HEK293 (cell line): ENCODE measurements around the gene NHLRC1.
"Not testable (repeated sequence)": the region's sequence is repeated elsewhere in the genome, so short reads cannot be mapped to it uniquely, and the experiment has no call there.

ENCODE experiments used
- CTCF ChIA-PET: fragments of 350-600 bp; formaldehyde crosslinking; extraction: SDS; loops from one replicate; lab custom pipeline; 2021; ENCODE audit warnings: antibody characterized with exemption; lab: Yijun Ruan, JAX
- POLR2A ChIA-PET: fragments of 300-600 bp; formaldehyde crosslinking; extraction: SDS; loops from one replicate; lab custom pipeline; 2020; ENCODE audit warnings: antibody characterized with exemption, inconsistent platforms; lab: Yijun Ruan, JAX
- H3K27ac ChIP-seq: fragments of 200-500 bp; sonication (Bioruptor generic); 2 replicates; pipeline ENCODE4 v1.5.1; 2014; ENCODE audit warnings: low read depth, low read length, control low read depth, inconsistent platforms; ENCODE audit errors: extremely low read depth
- H3K36me3 ChIP-seq, 2 experiments: fragments of 200-500 bp in 1 of 2; sonication (Bioruptor generic) in 1 of 2; 1 replicate in 1 of 2; 2 replicates in 1 of 2; pipeline ENCODE4 v1.5.1; 2014 to 2017; ENCODE audit warnings: inconsistent platforms in 2 of 2, low read length in 2 of 2; ENCODE audit not compliant: control insufficient read depth in 2 of 2, insufficient read depth in 1 of 2
- H3K4me1 ChIP-seq: fragments of 200-500 bp; sonication (Bioruptor generic); 2 replicates; pipeline ENCODE4 v1.5.1; 2014; ENCODE audit warnings: mild to moderate bottlenecking, low read length, inconsistent platforms; ENCODE audit not compliant: control insufficient read depth, insufficient read depth
- H3K4me3 ChIP-seq: 2 replicates; pipeline ENCODE4 v1.5.1; 2011; ENCODE audit warnings: low read depth, mild to moderate bottlenecking, control low read depth, low read length, moderate library complexity
- H3K9me3 ChIP-seq: fragments of 200-500 bp; sonication (Bioruptor generic); 2 replicates; pipeline ENCODE4 v1.5.1; 2014; ENCODE audit warnings: low read depth, low read length, inconsistent platforms; ENCODE audit not compliant: control insufficient read depth, insufficient read depth
- GLI2 ChIP-seq: fragments of 450-650 bp; formaldehyde crosslinking; IDR thresholded peaks from 2 replicates; pipeline ENCODE4; 2017; ENCODE audit warnings: missing biosample characterization, missing genetic modification characterization, low read depth, borderline replicate concordance
- YY2 ChIP-seq: fragments of 450-650 bp; formaldehyde crosslinking; IDR thresholded peaks from 2 replicates; pipeline ENCODE4 v1.5.1; 2016; ENCODE audit warnings: missing biosample characterization, missing genetic modification characterization
- ZBTB11 ChIP-seq: fragments of 450-650 bp; formaldehyde crosslinking; conservative IDR thresholded peaks from 2 replicates; pipeline ENCODE4 v1.5.1; 2016; ENCODE audit warnings: low read depth, missing biosample characterization, missing genetic modification characterization
- ZBTB21 ChIP-seq: fragments of 450-650 bp; formaldehyde crosslinking; IDR thresholded peaks from 2 replicates; pipeline ENCODE4 v1.5.1; 2017; ENCODE audit warnings: missing biosample characterization, missing genetic modification characterization
- ZBTB8A ChIP-seq: fragments of 450-650 bp; formaldehyde crosslinking; IDR thresholded peaks from 2 replicates; pipeline ENCODE4 v1.5.1; 2016; ENCODE audit warnings: missing biosample characterization, missing genetic modification characterization
- ZNF138 ChIP-seq: fragments of 450-650 bp; formaldehyde crosslinking; IDR thresholded peaks from 2 replicates; pipeline ENCODE4 v1.5.1; 2016; ENCODE audit warnings: missing biosample characterization, missing genetic modification characterization, borderline replicate concordance
- ZNF140 ChIP-seq: fragments of 450-650 bp; formaldehyde crosslinking; IDR thresholded peaks from 2 replicates; pipeline ENCODE4 v1.5.1; 2016; ENCODE audit warnings: missing biosample characterization, missing genetic modification characterization
- ZNF16 ChIP-seq: fragments of 450-650 bp; formaldehyde crosslinking; IDR thresholded peaks from 2 replicates; pipeline ENCODE4 v1.5.1; 2016; ENCODE audit warnings: low read depth, missing biosample characterization, missing genetic modification characterization
- ZNF202 ChIP-seq: fragments of 450-650 bp; formaldehyde crosslinking; IDR thresholded peaks from 2 replicates; pipeline ENCODE4 v1.5.1; 2016; ENCODE audit warnings: missing biosample characterization, missing genetic modification characterization, borderline replicate concordance
- ZNF292 ChIP-seq: fragments of 450-650 bp; formaldehyde crosslinking; IDR thresholded peaks from 2 replicates; pipeline ENCODE4 v1.5.1; 2016; ENCODE audit warnings: low read depth, missing biosample characterization, missing genetic modification characterization, borderline replicate concordance
- ZNF341 ChIP-seq: fragments of 450-650 bp; formaldehyde crosslinking; IDR thresholded peaks from 2 replicates; pipeline ENCODE4; 2016; ENCODE audit warnings: low read depth, missing biosample characterization, missing genetic modification characterization
- ZNF394 ChIP-seq: fragments of 450-650 bp; formaldehyde crosslinking; IDR thresholded peaks from 2 replicates; pipeline ENCODE4 v1.5.1; 2016; ENCODE audit warnings: missing biosample characterization, missing genetic modification characterization, mild to moderate bottlenecking, moderate library complexity, borderline replicate concordance
- ZNF426 ChIP-seq: fragments of 450-650 bp; formaldehyde crosslinking; IDR thresholded peaks from 2 replicates; pipeline ENCODE4 v1.5.1; 2017; ENCODE audit warnings: missing biosample characterization, missing genetic modification characterization, mild to moderate bottlenecking, inconsistent platforms, moderate library complexity
- ZNF433 ChIP-seq: fragments of 450-650 bp; formaldehyde crosslinking; IDR thresholded peaks from 2 replicates; pipeline ENCODE4 v1.5.1; 2016; ENCODE audit warnings: missing biosample characterization, missing genetic modification characterization, low read depth
- ZNF518A ChIP-seq: fragments of 450-650 bp; formaldehyde crosslinking; conservative IDR thresholded peaks from 2 replicates; pipeline ENCODE4 v1.5.1; 2016; ENCODE audit warnings: low read depth, missing biosample characterization, missing genetic modification characterization
- ZNF558 ChIP-seq: fragments of 450-650 bp; formaldehyde crosslinking; IDR thresholded peaks from 2 replicates; pipeline ENCODE4 v1.5.1; 2016; ENCODE audit warnings: missing biosample characterization, missing genetic modification characterization
- ZNF580 ChIP-seq: fragments of 450-650 bp; formaldehyde crosslinking; IDR thresholded peaks from 2 replicates; pipeline ENCODE4 v1.5.1; 2016; ENCODE audit warnings: missing biosample characterization, missing genetic modification characterization
- ZNF623 ChIP-seq: fragments of 450-650 bp; formaldehyde crosslinking; IDR thresholded peaks from 2 replicates; pipeline ENCODE4 v1.5.1; 2016; ENCODE audit warnings: missing biosample characterization, missing genetic modification characterization
- ZNF629 ChIP-seq: fragments of 450-650 bp; formaldehyde crosslinking; IDR thresholded peaks from 2 replicates; pipeline ENCODE4 v1.5.1; 2017; ENCODE audit warnings: missing biosample characterization, missing genetic modification characterization
- ZNF639 ChIP-seq: fragments of 450-650 bp; formaldehyde crosslinking; IDR thresholded peaks from 2 replicates; pipeline ENCODE4 v1.5.1; 2016; ENCODE audit warnings: missing biosample characterization, missing genetic modification characterization
- ZNF654 ChIP-seq: fragments of 450-650 bp; formaldehyde crosslinking; IDR thresholded peaks from 2 replicates; pipeline ENCODE4 v1.5.1; 2016; ENCODE audit warnings: low read depth, missing biosample characterization, missing genetic modification characterization
- ZNF664 ChIP-seq: fragments of 450-650 bp; formaldehyde crosslinking; IDR thresholded peaks from 2 replicates; pipeline ENCODE4 v1.5.1; 2016; ENCODE audit warnings: missing biosample characterization, missing genetic modification characterization

The NHLRC1 gene

GRCh38 chr6:18151801-18152200 lies 29.3 kb upstream of the NHLRC1 start (continued):
- TF ChIP-seq ZBTB11 (tag by site-specific recombination) (no peak), ZNF202 (tag by site-specific recombination) (no peak), YY2 (no peak)
- TF ChIP-seq, all 188 proteins: peak for 0

- H3K27ac ChIP-seq, H3K4me1 ChIP-seq, H3K36me3 ChIP-seq, H3K9me3 ChIP-seq, H3K4me3 ChIP-seq, POLR2A ChIA-PET: not testable (repeated sequence)
- CTCF ChIA-PET = interaction anchor here (2.0 kb wide), 1 partner anchor 29 kb away, joined by 5 read pairs; the partner anchor contains the start of gene NHLRC1
- TF ChIP-seq ZNF292 (tag by site-specific recombination) = peak; percentile 77; the same call in 1 of the 2 replicates
- TF ChIP-seq ZNF341 (tag by site-specific recombination) = 0 out of 2 replicates have a peak, but pooled peaks have one; percentile 26
- TF ChIP-seq ZNF664 (tag by site-specific recombination) = peak; percentile 83
- TF ChIP-seq ZNF639 (tag by site-specific recombination) = 0 out of 2 replicates have a peak, but pooled peaks have one; percentile 43
- TF ChIP-seq ZBTB21 (tag by site-specific recombination) = peak; percentile 65; the same call in 1 of the 2 replicates
- TF ChIP-seq ZNF629 (tag by site-specific recombination) = peak; percentile 43; the same call in 1 of the 2 replicates
- TF ChIP-seq ZBTB8A = peak; percentile 78
- TF ChIP-seq ZNF426 (tag by site-specific recombination) = peak; percentile 96
- TF ChIP-seq ZNF433 (tag by site-specific recombination) = peak; percentile 71
- peak; percentile 81 for TF ChIP-seq ZNF558 (tag by site-specific recombination)
- 0 out of 2 replicates have a peak, but pooled peaks have one; percentile 36 for TF ChIP-seq ZNF16 (tag by site-specific recombination)
- TF ChIP-seq GLI2 (tag by site-specific recombination) = peak; percentile 74; the same call in 1 of the 2 replicates
- peak; percentile 94; the same call in 1 of the 2 replicates for TF ChIP-seq ZNF394 (tag by site-specific recombination)
- TF ChIP-seq ZNF654 (tag by site-specific recombination) = peak; percentile 38
- 0 out of 2 replicates have a peak, but pooled peaks have one; percentile 33 for TF ChIP-seq ZNF138 (tag by site-specific recombination)
- TF ChIP-seq ZNF518A (tag by site-specific recombination) = peak; percentile 90
- TF ChIP-seq ZNF580 (tag by site-specific recombination) = 0 out of 2 replicates have a peak, but pooled peaks have one; percentile 71
- peak; percentile 70; the same call in 1 of the 2 replicates for TF ChIP-seq ZNF202 (tag by site-specific recombination)
- peak; percentile 80 for TF ChIP-seq ZNF623 (tag by site-specific recombination)
- TF ChIP-seq ZNF140 (tag by site-specific recombination) = peak; percentile 91
Measured at GRCh38 chr6:18151391-18151790, 28.9 kb upstream of the NHLRC1 start.
